IMR-90 (cell line): ENCODE results near the gene ZNF548. TPM values are rescaled to one million over a fixed set of nuclear protein-coding genes. Genes with fewer than 3 reads are reported as not detected.

Source experiments
- ATAC-seq: fragments of 200-7000 bp; cut with Tn5 transposase; 2 replicates; pipeline ENCODE4 v1.9.1; 2020; ENCODE audit warnings: low read depth, mild to moderate bottlenecking, moderate library complexity
- BruUV-seq: library from RNA; stranded (reverse); fragments of 400-500 nt; replicated peaks from 2 replicates; lab custom pipeline; 2021; lab: Mats Ljungman, UMichigan
- CTCF ChIA-PET: fragments of 300-600 bp; formaldehyde crosslinking; extraction: SDS; loops from one replicate; lab custom pipeline; 2021; ENCODE audit warnings: antibody characterized with exemption; lab: Yijun Ruan, JAX
- POLR2A ChIA-PET: fragments of 300-600 bp; sonication (Branson Sonifier 250); formaldehyde crosslinking; loops from one replicate; lab custom pipeline; 2022; ENCODE audit warnings: antibody characterized with exemption; ENCODE audit not compliant: unreplicated experiment; lab: Charles Lee
- DNase-seq: peaks from one replicate; pipeline ENCODE4 v3.0.0; 2013
- H2AFZ ChIP-seq: replicated peaks from 2 replicates; pipeline ENCODE3; 2013; ENCODE audit warnings: low read length, mild to moderate bottlenecking; ENCODE audit not compliant: poor library complexity
- H2AK5ac ChIP-seq: 2 replicates; pipeline ENCODE4 v1.6.1; 2013; ENCODE audit warnings: low read depth, low read length, inconsistent platforms
- H2AK9ac ChIP-seq: replicated peaks from 2 replicates; pipeline ENCODE3; 2013; ENCODE audit warnings: mild to moderate bottlenecking, low read depth, low read length, moderate library complexity; ENCODE audit not compliant: poor library complexity
- H2BK120ac ChIP-seq: 2 replicates; pipeline ENCODE4 v1.6.1; 2013; ENCODE audit warnings: low read depth, low read length, inconsistent platforms
- H2BK15ac ChIP-seq: 3 replicates; pipeline ENCODE4 v1.6.1; 2013; ENCODE audit warnings: low read depth, low read length, inconsistent platforms
- H2BK20ac ChIP-seq: 2 replicates; pipeline ENCODE4 v1.6.1; 2013; ENCODE audit warnings: low read depth, mild to moderate bottlenecking, inconsistent platforms, low read length, moderate library complexity
- H2BK5ac ChIP-seq: 2 replicates; pipeline ENCODE4 v1.6.1; 2013; ENCODE audit warnings: mild to moderate bottlenecking, low read depth, low read length, inconsistent platforms; ENCODE audit not compliant: poor library complexity, severe bottlenecking
- H3K14ac ChIP-seq: replicated peaks from 2 replicates; pipeline ENCODE4 v1.6.1; 2013; ENCODE audit warnings: low read depth, low read length, inconsistent platforms
- H3K18ac ChIP-seq: 2 replicates; pipeline ENCODE4 v1.6.1; 2013; ENCODE audit warnings: low read depth, low read length, control low read depth
- H3K23ac ChIP-seq: 2 replicates; pipeline ENCODE4 v1.6.1; 2013; ENCODE audit warnings: low read depth, low read length, inconsistent platforms
- H3K27ac ChIP-seq: 2 replicates; pipeline ENCODE4 v1.5.1; 2013; ENCODE audit warnings: mild to moderate bottlenecking, control low read depth, low read length; ENCODE audit not compliant: insufficient read depth
- H3K27me3 ChIP-seq: 2 replicates; pipeline ENCODE4 v1.6.1; 2013; ENCODE audit warnings: low read length; ENCODE audit not compliant: control insufficient read depth, insufficient read depth
- H3K36me3 ChIP-seq: 2 replicates; pipeline ENCODE4 v1.6.1; 2013; ENCODE audit warnings: low read length, mixed read lengths; ENCODE audit not compliant: control insufficient read depth, insufficient read depth
- H3K4ac ChIP-seq: 2 replicates; pipeline ENCODE4 v1.6.1; 2013; ENCODE audit warnings: low read depth, low read length, inconsistent platforms
- H3K4me1 ChIP-seq: 2 replicates; pipeline ENCODE4 v1.6.1; 2013; ENCODE audit warnings: low read length, mixed read lengths; ENCODE audit not compliant: control insufficient read depth, insufficient read depth
- H3K4me2 ChIP-seq: 2 replicates; pipeline ENCODE4 v1.6.1; 2013; ENCODE audit warnings: low read depth, mild to moderate bottlenecking, control low read depth, low read length, moderate library complexity
- H3K4me3 ChIP-seq: 2 replicates; pipeline ENCODE4 v1.5.1; 2013; ENCODE audit warnings: low read depth, mild to moderate bottlenecking, control low read depth, low read length, moderate library complexity; ENCODE audit not compliant: insufficient read depth
- H3K56ac ChIP-seq: 2 replicates; pipeline ENCODE4 v1.6.1; 2013; ENCODE audit warnings: low read length, inconsistent platforms; ENCODE audit not compliant: insufficient read depth; ENCODE audit errors: extremely low read depth
- H3K79me1 ChIP-seq, 2 experiments: 2 replicates each; pipeline ENCODE4 v1.6.1; 2013; ENCODE audit warnings: low read length in 2 of 2, inconsistent platforms in 1 of 2, low read depth in 1 of 2
- H3K9ac ChIP-seq: 2 replicates; pipeline ENCODE4 v1.6.1; 2013; ENCODE audit warnings: low read depth, low read length, control low read depth
- H3K9me1 ChIP-seq: 2 replicates; pipeline ENCODE4 v1.6.1; 2013; ENCODE audit warnings: low read length, inconsistent platforms; ENCODE audit not compliant: insufficient read depth
- H3K9me3 ChIP-seq: 2 replicates; pipeline ENCODE4 v1.6.1; 2013; ENCODE audit warnings: low read length; ENCODE audit not compliant: control insufficient read depth, insufficient read depth
- H4K20me1 ChIP-seq: 2 replicates; pipeline ENCODE4 v1.6.1; 2013; ENCODE audit warnings: low read length, inconsistent platforms; ENCODE audit not compliant: insufficient read depth
- H4K5ac ChIP-seq: 2 replicates; pipeline ENCODE4 v1.6.1; 2013; ENCODE audit warnings: mild to moderate bottlenecking, low read depth, low read length, control low read depth
- H4K8ac ChIP-seq, 2 experiments: 2 replicates each; pipeline ENCODE4 v1.6.1; 2013; ENCODE audit warnings: low read depth in 2 of 2, low read length in 2 of 2, control low read depth in 1 of 2, inconsistent platforms in 1 of 2
- H4K91ac ChIP-seq: 2 replicates; pipeline ENCODE4 v1.6.1; 2013; ENCODE audit warnings: low read depth, low read length, inconsistent platforms; ENCODE audit not compliant: insufficient read depth
- BHLHE40 ChIP-seq: fragments of 150-350 bp; IDR thresholded peaks from 2 replicates; pipeline ENCODE4 v1.6.1; 2016; ENCODE audit warnings: mild to moderate bottlenecking, low read depth, low read length
- CEBPB ChIP-seq: IDR thresholded peaks from 2 replicates; pipeline ENCODE4 v1.6.1; 2012; ENCODE audit warnings: low read depth, low read length, improper control_type of control experiment
- CHD1 ChIP-seq: IDR thresholded peaks from 2 replicates; pipeline ENCODE4 v1.6.1; 2012; ENCODE audit warnings: low read depth, low read length, improper control_type of control experiment
- FOS ChIP-seq: fragments of 150-350 bp; IDR thresholded peaks from 2 replicates; pipeline ENCODE4 v1.6.1; 2016; ENCODE audit warnings: low read depth, low read length
- MAZ ChIP-seq: IDR thresholded peaks from 2 replicates; pipeline ENCODE4 v1.6.1; 2012; ENCODE audit warnings: low read depth, mild to moderate bottlenecking, low read length, improper control_type of control experiment, moderate library complexity, borderline replicate concordance
- MXI1 ChIP-seq: IDR thresholded peaks from 2 replicates; pipeline ENCODE4 v1.6.1; 2012; ENCODE audit warnings: low read depth, mild to moderate bottlenecking, low read length, moderate library complexity, borderline replicate concordance
- NFE2L2 ChIP-seq: fragments of 150-350 bp; IDR thresholded peaks from 2 replicates; pipeline ENCODE4 v1.6.1; 2016; ENCODE audit warnings: low read depth, mild to moderate bottlenecking, low read length
- POLR2A ChIP-seq: IDR thresholded peaks from 2 replicates; pipeline ENCODE4 v1.6.1; 2012; ENCODE audit warnings: mild to moderate bottlenecking, low read depth, low read length
- RAD21 ChIP-seq: IDR thresholded peaks from 2 replicates; pipeline ENCODE4 v1.6.1; 2012; ENCODE audit warnings: low read length, improper control_type of control experiment
- RCOR1 ChIP-seq: IDR thresholded peaks from 2 replicates; pipeline ENCODE4 v1.6.1; 2012; ENCODE audit warnings: mild to moderate bottlenecking, low read length, improper control_type of control experiment; ENCODE audit not compliant: insufficient replicate concordance
- SMC3 ChIP-seq: fragments of 150-350 bp; IDR thresholded peaks from 2 replicates; pipeline ENCODE4 v1.6.1; 2016; ENCODE audit warnings: low read depth, mild to moderate bottlenecking, antibody characterized with exemption, low read length, moderate library complexity
- USF2 ChIP-seq: fragments of 150-350 bp; IDR thresholded peaks from 2 replicates; pipeline ENCODE4 v1.6.1; 2017; ENCODE audit warnings: mild to moderate bottlenecking, antibody characterized with exemption, low read length, low read depth
- WGBS, 2 experiments: methylation state at CpG; one replicate each; pipeline versions ENCODE4 v1.1.5 to v1.1.7; 2013; ENCODE audit warnings: missing lambda C conversion rate in 2 of 2; ENCODE audit not compliant: insufficient read length in 1 of 2; ENCODE audit errors: extremely low coverage in 2 of 2; 5-methylcytosine and 5-hydroxymethylcytosine counted together
- dilution Hi-C: fragments of 300-500 bp; cut with HindIII; formaldehyde crosslinking; loops from one replicate; pipeline ENCODE4 v1.14.3; 2018; ENCODE audit warnings: low sequenced_read_pairs; ENCODE audit not compliant: unreplicated experiment
- in situ Hi-C: fragments of 300-500 bp; cut with MboI; formaldehyde crosslinking; loops from 3 replicates; pipeline ENCODE4 v1.14.3; 2019; ENCODE audit warnings: low sequenced_read_pairs, inconsistent platforms, mixed read lengths
- intact Hi-C: fragments of 100-400 bp; cut with micrococcal nuclease; formaldehyde crosslinking; loops from 2 replicates; pipeline ENCODE4 v1.10.0; 2022
- polyA plus RNA-seq, 3 experiments: library from polyadenylated mRNA; depleted of rRNA; stranded (reverse); fragments of >200 nt; gene quantifications; 2 replicates each; pipeline ENCODE4 v1.2.3, GENCODE V29; 2012; ENCODE audit warnings: low replicate concordance in 1 of 3
- total RNA-seq: library from RNA; depleted of rRNA; stranded (reverse); fragments of >200 nt; gene quantifications from 2 replicates; pipeline ENCODE4 v1.2.3, GENCODE V29; 2012
- TF ChIP-seq, protein P1 (sequence below): fragments of 150-350 bp; IDR thresholded peaks from 2 replicates; pipeline ENCODE4 v1.6.1; 2016; ENCODE audit warnings: low read depth, mild to moderate bottlenecking, low read length, moderate library complexity, borderline replicate concordance
- TF ChIP-seq, protein P2 (sequence below): conservative IDR thresholded peaks from 2 replicates; pipeline ENCODE4 v1.5.1; 2012; ENCODE audit warnings: mild to moderate bottlenecking, low read depth, low read length, improper control_type of control experiment

ZNF548 gene
- total and polyA plus RNA-seq, 2 of the 4 experiments (the other 2 are of a cell fraction): 7.5 to 24.2 TPM

GRCh38 chr19:57438925-57439324 is 49.3 kb downstream of the ZNF548 start:
- no peak overlapping the region for H2BK120ac ChIP-seq
- peaks cover 11% of the 10 kb centered on the region for H3K9me3 ChIP-seq
- intact Hi-C loops: no loop called here
- BruUV-seq: no TSS peak
- H3K23ac ChIP-seq: no peak overlapping the region
- ATAC-seq (no peak), DNase-seq (no peak)
- no peak overlapping the region for H2BK5ac ChIP-seq
- H3K9me1 ChIP-seq: 0 out of 2 replicates have a peak, but pooled peaks cover 7% of the 10 kb centered on the region
- H4K20me1 ChIP-seq: no peaks in the 10 kb centered on the region; the same call in 1 of the 2 replicates
- H4K5ac ChIP-seq: no peak overlapping the region
- WGBS, 2 experiments: 92% methylated on average over 5 of the region's 9 CpGs; no CpG with 5 or more reads in 1 of the 2 experiments
- no peak overlapping the region for H3K27ac ChIP-seq
- no peak overlapping the region for H4K8ac ChIP-seq
- H3K4me1 ChIP-seq: peaks cover 2% of the 10 kb centered on the region; the same call in 1 of the 2 replicates
- H3K14ac ChIP-seq: no peak overlapping the region
- CTCF ChIA-PET: no interaction called here
- H3K9ac ChIP-seq: no peak overlapping the region
- H3K79me1 ChIP-seq: peaks cover 32 to 68% of the 10 kb centered on the region in 2 experiments
- H3K4me3 ChIP-seq: no peak overlapping the region
- TF ChIP-seq USF2: no peak
- TF ChIP-seq, protein P1, sequence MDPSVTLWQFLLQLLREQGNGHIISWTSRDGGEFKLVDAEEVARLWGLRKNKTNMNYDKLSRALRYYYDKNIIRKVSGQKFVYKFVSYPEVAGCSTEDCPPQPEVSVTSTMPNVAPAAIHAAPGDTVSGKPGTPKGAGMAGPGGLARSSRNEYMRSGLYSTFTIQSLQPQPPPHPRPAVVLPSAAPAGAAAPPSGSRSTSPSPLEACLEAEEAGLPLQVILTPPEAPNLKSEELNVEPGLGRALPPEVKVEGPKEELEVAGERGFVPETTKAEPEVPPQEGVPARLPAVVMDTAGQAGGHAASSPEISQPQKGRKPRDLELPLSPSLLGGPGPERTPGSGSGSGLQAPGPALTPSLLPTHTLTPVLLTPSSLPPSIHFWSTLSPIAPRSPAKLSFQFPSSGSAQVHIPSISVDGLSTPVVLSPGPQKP: no peak
- TF ChIP-seq CHD1: no peak
- no peak for TF ChIP-seq RCOR1
- no peak for TF ChIP-seq FOS
- TF ChIP-seq MXI1: no peak
- TF ChIP-seq RAD21: no peak
- TF ChIP-seq POLR2A: no peak
- no peak for TF ChIP-seq SMC3
- no peak for TF ChIP-seq CEBPB
- no peak for TF ChIP-seq BHLHE40
- no peak for TF ChIP-seq NFE2L2
- no peak for TF ChIP-seq MAZ
- TF ChIP-seq, protein P2, sequence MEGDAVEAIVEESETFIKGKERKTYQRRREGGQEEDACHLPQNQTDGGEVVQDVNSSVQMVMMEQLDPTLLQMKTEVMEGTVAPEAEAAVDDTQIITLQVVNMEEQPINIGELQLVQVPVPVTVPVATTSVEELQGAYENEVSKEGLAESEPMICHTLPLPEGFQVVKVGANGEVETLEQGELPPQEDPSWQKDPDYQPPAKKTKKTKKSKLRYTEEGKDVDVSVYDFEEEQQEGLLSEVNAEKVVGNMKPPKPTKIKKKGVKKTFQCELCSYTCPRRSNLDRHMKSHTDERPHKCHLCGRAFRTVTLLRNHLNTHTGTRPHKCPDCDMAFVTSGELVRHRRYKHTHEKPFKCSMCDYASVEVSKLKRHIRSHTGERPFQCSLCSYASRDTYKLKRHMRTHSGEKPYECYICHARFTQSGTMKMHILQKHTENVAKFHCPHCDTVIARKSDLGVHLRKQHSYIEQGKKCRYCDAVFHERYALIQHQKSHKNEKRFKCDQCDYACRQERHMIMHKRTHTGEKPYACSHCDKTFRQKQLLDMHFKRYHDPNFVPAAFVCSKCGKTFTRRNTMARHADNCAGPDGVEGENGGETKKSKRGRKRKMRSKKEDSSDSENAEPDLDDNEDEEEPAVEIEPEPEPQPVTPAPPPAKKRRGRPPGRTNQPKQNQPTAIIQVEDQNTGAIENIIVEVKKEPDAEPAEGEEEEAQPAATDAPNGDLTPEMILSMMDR: no peak
- peaks cover 18% of the 10 kb centered on the region for H3K36me3 ChIP-seq
- H4K91ac ChIP-seq: no peak overlapping the region
- H3K56ac ChIP-seq: no peak overlapping the region
- dilution Hi-C loops: no loop called here
- H3K18ac ChIP-seq: no peak overlapping the region
- H2AK9ac ChIP-seq: no peak overlapping the region
- H3K4ac ChIP-seq: no peak overlapping the region
- in situ Hi-C loops: no loop called here
- no peak overlapping the region for H2BK15ac ChIP-seq
- no peak overlapping the region for H2AFZ ChIP-seq
- no peak overlapping the region for H2AK5ac ChIP-seq
- no peak overlapping the region for H2BK20ac ChIP-seq
- no peak overlapping the region for H3K4me2 ChIP-seq
- H3K27me3 ChIP-seq: no peaks in the 10 kb centered on the region
- POLR2A ChIA-PET: no interaction called here
